Anterior cingulate cortex (tissue), 58 donors: Measurements from ENCODE around the gene TULP4.
"Not testable (repeated sequence)": the region's sequence is repeated elsewhere in the genome, so short reads cannot be mapped to it uniquely, and the experiment has no call there.

Experiments used
- DNase-seq, 58 donors: peaks; one replicate each; lab custom pipeline; 2025; lab: John Stamatoyannopoulos, UW

The TULP4 gene

GRCh38 chr6:158383057-158383456, 70.8 kb downstream of the TULP4 start:
- DNase-seq: no peak

- DNase-seq: no peak
Observed at GRCh38 chr6:158383542-158383941, 71.3 kb downstream of the TULP4 start.

- DNase-seq: no peak
Observed at GRCh38 chr6:158384671-158385110, 72.4 kb downstream of the TULP4 start.

GRCh38 chr6:158387036-158387435, 74.8 kb downstream of the TULP4 start:
- DNase-seq: no peak

- no peak for DNase-seq
Observed at GRCh38 chr6:158387578-158387977, 75.3 kb downstream of the TULP4 start.

GRCh38 chr6:158388727-158389126, 76.5 kb downstream of the TULP4 start:
- no peak for DNase-seq

- DNase-seq: no peak
Observed at GRCh38 chr6:158389193-158389919, 77.1 kb downstream of the TULP4 start.

GRCh38 chr6:158391276-158391675, 79.0 kb downstream of the TULP4 start:
- no peak for DNase-seq

- DNase-seq: not testable (repeated sequence)
Observed at GRCh38 chr6:158391977-158392376, 79.7 kb downstream of the TULP4 start.

- no peak for DNase-seq
Observed at GRCh38 chr6:158396136-158396535, 83.9 kb downstream of the TULP4 start.

- DNase-seq: no peak
Observed at GRCh38 chr6:158397578-158397977, 85.3 kb downstream of the TULP4 start.

- DNase-seq: no peak
Observed at GRCh38 chr6:158398252-158399024, 86.2 kb downstream of the TULP4 start.

GRCh38 chr6:158399040-158399700, 86.9 kb downstream of the TULP4 start:
- DNase-seq: no peak

- DNase-seq: no peak
Observed at GRCh38 chr6:158402184-158402583, 89.9 kb downstream of the TULP4 start.

- not testable (repeated sequence) for DNase-seq
Observed at GRCh38 chr6:158405321-158405831, 93.1 kb downstream of the TULP4 start.

- no peak for DNase-seq
Observed at GRCh38 chr6:158405933-158406332, 93.7 kb downstream of the TULP4 start.

- no peak for DNase-seq
Observed at GRCh38 chr6:158406736-158407135, 94.5 kb downstream of the TULP4 start.

- DNase-seq: peak in 4 of 58 donors; percentile 13 to 35 (median 20)
Observed at GRCh38 chr6:158408013-158408412, 95.7 kb downstream of the TULP4 start.

GRCh38 chr6:158408552-158409130, 96.4 kb downstream of the TULP4 start:
- peak in 39 of 58 donors; percentile 4 to 78 (median 30) for DNase-seq

- DNase-seq: no peak
Observed at GRCh38 chr6:158409451-158409850, 97.2 kb downstream of the TULP4 start.

GRCh38 chr6:158410784-158411183, 98.5 kb downstream of the TULP4 start:
- DNase-seq: peak in 7 of 58 donors; percentile 13 to 42 (median 23)
